Measurements from ENCODE around the gene FXYD2.

DNA sequence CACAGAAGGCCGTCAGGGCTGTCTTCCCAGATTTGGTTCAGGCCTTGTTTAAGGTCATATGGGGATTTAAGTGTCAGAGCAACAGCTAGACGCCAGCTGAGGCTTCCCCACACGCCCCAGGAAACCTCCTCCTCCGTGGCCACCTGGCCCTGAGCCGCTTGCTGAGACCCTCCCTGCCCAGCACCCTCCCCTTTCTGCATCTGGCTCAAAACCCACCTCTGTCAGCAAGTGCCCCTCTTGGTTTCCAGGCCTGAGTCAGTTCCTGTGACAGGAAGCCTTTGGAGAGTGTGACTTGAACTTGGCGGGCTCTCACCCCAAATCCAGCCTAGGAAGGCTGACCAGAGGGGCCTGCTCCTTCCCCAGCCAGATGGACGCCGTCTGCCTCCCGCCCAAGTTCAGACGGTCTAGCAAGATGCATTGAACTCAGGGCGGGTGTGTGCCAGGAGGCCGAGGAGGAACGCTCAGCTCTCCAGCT, 561 bp downstream of the FXYD2 start:
- no peak for TF ChIP-seq POLR2A (IDR thresholded peaks at IDR 0.05)
- TF ChIP-seq, protein P1, sequence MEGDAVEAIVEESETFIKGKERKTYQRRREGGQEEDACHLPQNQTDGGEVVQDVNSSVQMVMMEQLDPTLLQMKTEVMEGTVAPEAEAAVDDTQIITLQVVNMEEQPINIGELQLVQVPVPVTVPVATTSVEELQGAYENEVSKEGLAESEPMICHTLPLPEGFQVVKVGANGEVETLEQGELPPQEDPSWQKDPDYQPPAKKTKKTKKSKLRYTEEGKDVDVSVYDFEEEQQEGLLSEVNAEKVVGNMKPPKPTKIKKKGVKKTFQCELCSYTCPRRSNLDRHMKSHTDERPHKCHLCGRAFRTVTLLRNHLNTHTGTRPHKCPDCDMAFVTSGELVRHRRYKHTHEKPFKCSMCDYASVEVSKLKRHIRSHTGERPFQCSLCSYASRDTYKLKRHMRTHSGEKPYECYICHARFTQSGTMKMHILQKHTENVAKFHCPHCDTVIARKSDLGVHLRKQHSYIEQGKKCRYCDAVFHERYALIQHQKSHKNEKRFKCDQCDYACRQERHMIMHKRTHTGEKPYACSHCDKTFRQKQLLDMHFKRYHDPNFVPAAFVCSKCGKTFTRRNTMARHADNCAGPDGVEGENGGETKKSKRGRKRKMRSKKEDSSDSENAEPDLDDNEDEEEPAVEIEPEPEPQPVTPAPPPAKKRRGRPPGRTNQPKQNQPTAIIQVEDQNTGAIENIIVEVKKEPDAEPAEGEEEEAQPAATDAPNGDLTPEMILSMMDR (IDR thresholded peaks at IDR 0.05), result no peak

Data from Peyer's patch (tissue), 4 donors.